ENCODE results near the gene IRF2.

The IRF2 gene

GRCh38 chr4:184451726-184452125, 22.6 kb downstream of the IRF2 start:
- in situ Hi-C loops (cut with HindIII; ENCODE audit: low sequenced_read_pairs), result loop anchor here (5.0 kb wide), 1 partner anchor 184 kb away; no protein-coding TSS in a partner anchor

- in situ Hi-C loops (cut with HindIII; ENCODE audit: low sequenced_read_pairs), result loop anchor here (5.0 kb wide), 1 partner anchor 184 kb away; no protein-coding TSS in a partner anchor
Measured at GRCh38 chr4:184450743-184451535, 23.4 kb downstream of the IRF2 start.

DNA sequence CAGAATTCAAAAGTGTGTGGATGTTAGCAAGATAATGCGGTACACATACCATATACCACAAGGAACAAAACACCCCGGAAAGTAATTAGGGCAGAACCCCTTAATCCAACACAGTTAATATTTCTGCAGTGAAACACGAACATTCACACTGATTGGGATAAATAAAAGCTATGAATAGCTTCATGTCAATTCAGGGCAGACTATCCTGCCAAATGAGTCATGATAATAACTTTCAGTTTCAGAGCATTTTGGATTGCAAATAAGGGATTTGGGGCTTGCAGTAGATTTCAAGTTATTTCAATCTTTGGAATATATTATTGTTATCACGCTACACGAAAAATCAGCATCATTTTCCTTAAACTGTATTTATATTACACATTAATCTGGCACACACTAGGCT, 24.3 kb downstream of the IRF2 start:
- in situ Hi-C loops (cut with HindIII; ENCODE audit: low sequenced_read_pairs), result loop anchor here (5.0 kb wide), 1 partner anchor 183 kb away; no protein-coding TSS in a partner anchor

DNA sequence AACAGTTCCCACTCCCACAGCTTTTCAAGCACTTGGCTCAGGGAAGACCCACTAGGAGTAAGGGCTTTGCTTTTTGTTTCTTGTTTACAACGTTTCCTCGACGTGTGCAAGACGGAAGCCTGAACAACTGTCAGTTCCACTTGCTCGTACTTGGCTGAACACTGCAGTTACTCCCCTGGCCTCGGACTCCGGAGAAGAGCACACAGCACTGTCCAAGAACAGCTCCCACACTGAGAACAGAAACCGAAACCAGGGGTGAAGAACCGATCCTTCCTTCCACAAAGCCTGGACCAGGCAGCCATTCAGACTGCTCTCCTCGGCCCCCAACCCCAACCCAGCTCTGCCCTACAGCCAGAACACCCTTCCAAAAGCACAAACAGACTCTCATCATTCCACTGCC, 25.5 kb downstream of the IRF2 start:
- in situ Hi-C loops (cut with HindIII; ENCODE audit: low sequenced_read_pairs), result no loop called here

DNA sequence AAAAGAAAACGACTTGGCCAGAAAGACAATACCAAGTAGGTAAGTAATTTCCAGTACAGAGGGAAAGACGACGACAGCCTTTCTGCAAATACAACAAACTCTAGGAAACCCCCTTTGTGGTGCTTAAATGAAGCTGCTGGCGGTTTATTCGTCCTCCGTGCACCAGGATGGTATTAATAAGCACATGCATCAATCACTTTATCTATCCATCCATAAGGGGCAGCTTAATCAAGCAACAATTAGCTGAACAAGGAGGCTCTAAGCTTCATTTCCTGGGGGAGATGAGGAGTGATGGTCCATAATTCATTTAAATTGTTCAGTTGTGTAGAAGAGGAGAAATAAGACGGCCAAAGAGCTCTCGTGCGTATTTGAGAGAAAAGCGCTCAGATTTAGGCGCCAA, 26.2 kb downstream of the IRF2 start:
- in situ Hi-C loops (cut with HindIII; ENCODE audit: low sequenced_read_pairs), result no loop called here

- in situ Hi-C loops (cut with HindIII; ENCODE audit: low sequenced_read_pairs), result no loop called here
Measured at GRCh38 chr4:184447664-184448063, 26.7 kb downstream of the IRF2 start.

GRCh38 chr4:184446132-184446658, 28.2 kb downstream of the IRF2 start:
- in situ Hi-C loops (cut with HindIII; ENCODE audit: low sequenced_read_pairs), result no loop called here

DNA sequence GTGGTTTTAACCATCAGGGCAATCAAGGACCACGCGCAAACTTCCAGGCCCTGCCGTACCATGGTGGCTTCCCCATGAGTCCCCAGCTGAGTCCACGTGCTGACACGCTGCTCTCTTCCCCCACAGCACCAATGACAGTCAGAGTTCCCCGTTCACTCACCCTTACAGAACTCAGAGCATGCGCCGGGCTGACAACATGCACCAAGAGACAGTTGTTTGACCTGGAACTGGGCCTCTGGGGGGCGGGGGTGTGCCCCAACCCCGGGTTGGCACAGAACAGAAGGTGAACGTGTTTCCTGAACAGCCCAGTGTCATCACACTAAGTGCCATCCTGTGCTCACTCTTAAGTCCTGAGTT, 29.4 kb downstream of the IRF2 start:
- in situ Hi-C loops (cut with HindIII; ENCODE audit: low sequenced_read_pairs), result loop anchor here (5.0 kb wide), 1 partner anchor 53 kb away; no protein-coding TSS in a partner anchor

GRCh38 chr4:184444215-184444952, 30.0 kb downstream of the IRF2 start:
- in situ Hi-C loops (cut with HindIII; ENCODE audit: low sequenced_read_pairs), result loop anchor here (5.0 kb wide), 1 partner anchor 52 kb away; no protein-coding TSS in a partner anchor

DNA sequence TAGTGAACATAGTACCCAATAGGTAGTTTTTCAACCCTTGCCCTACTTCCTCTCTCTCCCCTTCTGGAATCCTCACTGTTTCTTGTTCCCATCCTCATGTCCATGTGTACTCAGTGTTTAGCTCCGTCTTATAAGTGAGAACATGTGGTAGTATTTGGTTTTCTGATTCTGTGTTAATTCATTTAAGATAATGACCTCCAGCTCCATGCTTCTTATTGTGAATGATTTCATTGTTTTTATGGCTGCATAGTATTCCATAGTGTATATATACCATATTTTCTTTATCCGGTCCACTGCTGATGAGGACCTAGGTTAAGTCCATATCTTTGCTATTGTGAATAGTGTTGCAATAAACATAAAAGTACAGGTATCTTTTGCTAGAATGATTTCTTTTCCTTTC, 31.0 kb downstream of the IRF2 start:
- in situ Hi-C loops (cut with HindIII; ENCODE audit: low sequenced_read_pairs), result loop anchor here (5.0 kb wide), 1 partner anchor 51 kb away; no protein-coding TSS in a partner anchor

GRCh38 chr4:184442314-184442635, 32.1 kb downstream of the IRF2 start:
- in situ Hi-C loops (cut with HindIII; ENCODE audit: low sequenced_read_pairs), result loop anchor here (5.0 kb wide), 1 partner anchor 50 kb away; no protein-coding TSS in a partner anchor

- in situ Hi-C loops (cut with HindIII; ENCODE audit: low sequenced_read_pairs), result loop anchor here (5.0 kb wide), 1 partner anchor 49 kb away; no protein-coding TSS in a partner anchor
Measured at GRCh38 chr4:184441461-184442313, 32.7 kb downstream of the IRF2 start.

DNA sequence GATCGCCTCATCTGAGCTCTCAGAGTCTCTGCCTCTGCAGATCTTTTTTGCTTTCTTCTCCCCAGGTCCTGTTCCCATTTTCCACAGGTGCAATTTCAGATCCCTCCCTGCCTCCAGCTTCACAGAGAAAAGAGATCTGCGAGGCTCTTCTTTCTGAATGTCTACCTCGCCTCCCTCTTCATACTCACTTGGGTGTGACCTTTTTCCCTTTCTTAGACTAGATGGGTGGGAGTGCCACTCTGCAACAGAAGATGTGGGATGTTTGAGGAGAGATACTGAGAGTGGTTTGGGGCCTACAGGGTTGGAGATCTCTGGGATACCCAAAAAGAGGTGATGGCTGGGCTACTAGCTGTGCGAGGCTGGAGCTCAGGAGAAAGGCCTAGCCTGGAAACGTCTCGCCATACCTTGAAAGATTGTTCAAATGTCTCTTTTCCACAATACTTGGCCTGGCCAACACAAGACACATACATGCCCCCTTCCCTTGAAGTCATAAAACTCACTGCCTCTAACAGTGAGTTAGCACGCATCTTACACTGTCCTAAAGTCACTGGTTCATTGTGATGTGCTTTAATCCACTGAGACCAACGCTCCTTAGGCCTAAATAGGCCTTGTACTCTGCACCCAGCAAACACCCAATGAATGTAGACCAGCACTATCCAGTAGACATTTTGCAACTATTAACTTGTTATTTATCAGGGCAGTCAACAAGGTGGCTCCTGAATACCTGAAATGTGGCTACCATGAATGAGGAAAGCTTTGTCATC, 33.6 kb downstream of the IRF2 start:
- in situ Hi-C loops (cut with HindIII; ENCODE audit: low sequenced_read_pairs), result loop anchor here (5.0 kb wide), 1 partner anchor 48 kb away; no protein-coding TSS in a partner anchor

DNA sequence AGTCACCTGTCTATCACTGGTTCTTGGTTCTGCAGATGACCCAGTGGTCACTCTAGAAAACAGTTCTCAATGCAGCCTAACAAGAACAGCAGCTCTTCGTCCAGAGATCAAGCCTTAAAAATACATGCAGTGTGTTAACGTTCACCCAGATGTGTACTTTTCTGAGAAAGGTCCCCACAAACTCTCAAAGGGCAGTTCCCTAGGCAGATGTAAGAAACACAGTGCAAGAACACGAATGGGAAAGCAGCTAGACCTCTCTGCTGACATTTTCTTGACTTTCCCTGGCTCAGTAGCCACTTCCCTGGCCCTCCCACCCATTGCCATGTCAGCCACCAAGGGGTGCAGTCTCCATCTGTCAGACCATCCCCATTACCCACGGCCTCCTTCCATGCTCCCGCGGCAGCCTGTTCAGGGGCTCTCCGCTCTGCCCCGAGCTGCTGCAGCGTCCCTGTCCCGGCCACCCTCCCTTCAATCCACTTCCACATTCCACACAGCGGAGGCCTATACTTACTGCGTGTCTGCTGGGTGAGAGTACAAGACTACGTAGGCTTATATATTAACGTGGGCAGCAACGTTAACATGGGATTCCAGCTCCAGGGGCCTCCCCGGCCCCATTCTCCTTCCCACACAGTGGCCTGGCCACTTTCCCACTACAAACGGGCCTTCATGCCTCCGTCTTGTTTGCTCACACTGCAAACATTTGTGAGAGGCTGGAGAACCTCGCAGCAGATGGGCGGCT, 34.3 kb downstream of the IRF2 start:
- in situ Hi-C loops (cut with HindIII; ENCODE audit: low sequenced_read_pairs), result loop anchor here (5.0 kb wide), 1 partner anchor 48 kb away; no protein-coding TSS in a partner anchor

GRCh38 chr4:184439386-184439785, 35.0 kb downstream of the IRF2 start:
- in situ Hi-C loops (cut with HindIII; ENCODE audit: low sequenced_read_pairs), result no loop called here

DNA sequence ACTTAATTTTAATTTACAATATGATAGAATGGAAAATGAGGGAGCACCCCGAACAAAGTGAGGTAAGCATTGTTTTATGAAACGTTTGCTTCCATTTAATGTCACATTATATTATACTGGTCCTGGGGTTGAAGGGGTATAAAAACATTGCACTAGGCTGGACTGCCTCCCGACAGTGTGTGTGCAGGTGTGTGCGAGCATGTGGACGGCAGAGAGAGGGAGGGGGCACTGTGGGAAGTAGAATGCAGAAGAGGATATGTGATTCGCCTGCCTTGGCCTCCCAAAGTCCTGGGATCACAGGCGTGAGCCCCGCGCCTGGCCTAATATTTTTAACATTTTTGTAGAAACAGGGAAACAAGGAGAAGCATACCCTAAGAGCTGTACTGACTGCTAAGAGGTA, 36.0 kb downstream of the IRF2 start:
- in situ Hi-C loops (cut with HindIII; ENCODE audit: low sequenced_read_pairs), result no loop called here

GRCh38 chr4:184437565-184438265, 36.6 kb downstream of the IRF2 start:
- in situ Hi-C loops (cut with HindIII; ENCODE audit: low sequenced_read_pairs), result no loop called here

DNA sequence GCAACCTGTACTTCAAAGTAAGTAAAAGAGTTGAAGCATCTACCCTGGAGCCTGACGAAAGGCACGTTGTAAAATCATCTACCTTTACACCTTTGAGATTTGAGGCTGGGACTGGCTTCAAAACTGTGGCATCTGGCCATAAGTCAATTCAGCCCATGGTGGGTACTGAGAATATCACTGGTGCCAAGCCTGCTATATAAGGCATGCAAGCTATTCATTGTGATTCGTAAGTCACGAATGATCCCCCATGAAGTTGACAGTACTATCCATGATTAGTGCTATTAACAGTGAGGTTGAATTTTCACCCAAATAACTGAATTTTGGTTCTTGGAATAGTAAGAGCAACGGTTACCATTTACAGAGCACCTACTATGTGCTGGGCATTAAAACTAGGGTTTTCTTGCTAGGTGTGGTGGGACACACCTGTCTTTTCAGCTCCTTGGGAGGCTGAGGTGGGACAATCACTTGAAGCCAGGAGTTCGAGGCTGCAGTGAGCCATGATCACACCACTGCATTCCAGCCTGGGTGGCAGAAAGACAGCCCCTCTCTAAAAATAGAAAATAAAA, 39.8 kb downstream of the IRF2 start:
- in situ Hi-C loops (cut with HindIII; ENCODE audit: low sequenced_read_pairs), result no loop called here

All from endothelial cell of hepatic sinusoid (primary cell).